Heart left ventricle (tissue), 13 donors: ENCODE results near the gene PPP1R2.

Source experiments
- POLR2A ChIP-seq, 2 donors: fragments of 450-650 bp; IDR thresholded peaks; one replicate each; pipeline ENCODE4 v1.6.1; 2017; ENCODE audit warnings: antibody characterized with exemption in 2 of 2, mild to moderate bottlenecking in 2 of 2, moderate library complexity in 2 of 2
- TF ChIP-seq, protein P1 (sequence below), 12 donors: fragments of 200-600 bp; sonication (generic) in 4 of 12; IDR thresholded peaks; one replicate each; pipeline versions ENCODE4 v1.5.0 to v1.8.0; 2018 to 2022; ENCODE audit warnings: antibody characterized with exemption in 12 of 12, mild to moderate bottlenecking in 5 of 12
- donor health status: ischemic (EF 13 %, LVEDD 7.1; RV severe dilation, severe dysfunction).
- donor health status: DM: no; HTN: yes; CAD: no.
- donor health status: DM: no; HTN: no; CAD: no.
- donor health status: ischemic (EF 25% LVEDD 6.9; RV normal size, moderate dysfunction).
- donor health status: ischemic (EF 25% LVEDD 5.7; RV mildly dilated, moderate dysfunction).
- donor health status: ischemic (EF 35%, LVEDD 5.7; RV mildly dilated, moderate dysfunction).
- donor health status: nonischemic (EF 11% LVEDD 7.7; RV severe dilation, severe dysfunction).
- donor health status: DM: yes; HTN: yes; CAD: no.
- donor health status: PGD.
- donor health status: ischemic (EF 29% LVEDD 5.4; RV normal size, mild dysfunction).
- donor health status: nonischemic (EF 23%, LVEDD 6.1; RV moderate dilation, normal function).

DNA sequence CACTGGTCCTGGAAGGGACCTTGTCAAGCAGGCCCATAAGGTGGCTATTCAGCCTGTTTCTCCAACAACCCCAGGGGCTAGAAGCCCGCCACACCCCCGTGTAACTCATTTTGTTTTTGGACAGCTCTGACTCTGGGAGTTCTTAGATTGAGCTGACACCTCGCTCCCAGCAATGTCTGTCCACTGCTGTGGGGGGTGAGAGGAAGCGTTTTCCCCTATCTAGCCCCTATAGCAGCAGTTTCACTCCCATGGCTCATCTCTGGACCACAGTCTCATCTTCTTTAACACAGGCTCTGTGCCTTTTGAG, 1.1 kb upstream of the PPP1R2 start:
- TF ChIP-seq, protein P1, sequence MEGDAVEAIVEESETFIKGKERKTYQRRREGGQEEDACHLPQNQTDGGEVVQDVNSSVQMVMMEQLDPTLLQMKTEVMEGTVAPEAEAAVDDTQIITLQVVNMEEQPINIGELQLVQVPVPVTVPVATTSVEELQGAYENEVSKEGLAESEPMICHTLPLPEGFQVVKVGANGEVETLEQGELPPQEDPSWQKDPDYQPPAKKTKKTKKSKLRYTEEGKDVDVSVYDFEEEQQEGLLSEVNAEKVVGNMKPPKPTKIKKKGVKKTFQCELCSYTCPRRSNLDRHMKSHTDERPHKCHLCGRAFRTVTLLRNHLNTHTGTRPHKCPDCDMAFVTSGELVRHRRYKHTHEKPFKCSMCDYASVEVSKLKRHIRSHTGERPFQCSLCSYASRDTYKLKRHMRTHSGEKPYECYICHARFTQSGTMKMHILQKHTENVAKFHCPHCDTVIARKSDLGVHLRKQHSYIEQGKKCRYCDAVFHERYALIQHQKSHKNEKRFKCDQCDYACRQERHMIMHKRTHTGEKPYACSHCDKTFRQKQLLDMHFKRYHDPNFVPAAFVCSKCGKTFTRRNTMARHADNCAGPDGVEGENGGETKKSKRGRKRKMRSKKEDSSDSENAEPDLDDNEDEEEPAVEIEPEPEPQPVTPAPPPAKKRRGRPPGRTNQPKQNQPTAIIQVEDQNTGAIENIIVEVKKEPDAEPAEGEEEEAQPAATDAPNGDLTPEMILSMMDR (IDR thresholded peaks at IDR 0.05) = no peak
- TF ChIP-seq POLR2A (IDR thresholded peaks at IDR 0.05) = no peak
